Coronary artery (tissue), 2 donors: ENCODE measurements around the gene ADGRL3.
"Not testable (repeated sequence)": the region's sequence is repeated elsewhere in the genome, so short reads cannot be mapped to it uniquely, and the experiment has no call there.

Experiments
- DNase-seq: peaks from one replicate; pipeline ENCODE4 v3.0.0-alpha.2; 2017; ENCODE audit warnings: low spot score
- H3K27ac ChIP-seq, 2 donors: fragments of 200-600 bp; sonication (generic); one replicate each; pipeline ENCODE4 v1.5.1; 2016 to 2019
- H3K4me3 ChIP-seq: fragments of 200-600 bp; sonication (generic); 2 replicates; pipeline ENCODE4 v1.5.1; 2016; ENCODE audit warnings: mild to moderate bottlenecking, moderate library complexity
- CTCF ChIP-seq: fragments of 200-600 bp; sonication (generic); IDR thresholded peaks from one replicate; pipeline ENCODE4 v1.5.1; 2019; ENCODE audit warnings: antibody characterized with exemption

The ADGRL3 gene

GRCh38 chr4:61828960-61829359, 628.8 kb downstream of the ADGRL3 start:
- TF ChIP-seq CTCF: no peak
- DNase-seq: no peak
- Histone ChIP-seq H3K27ac (no peak overlapping the region), H3K4me3 (no peak overlapping the region)

- no peak for DNase-seq
- Histone ChIP-seq H3K27ac (no peak overlapping the region), H3K4me3 (no peak overlapping the region)
- TF ChIP-seq CTCF: no peak
Measured at GRCh38 chr4:61831987-61832386, 631.9 kb downstream of the ADGRL3 start.

- DNase-seq: no peak
- Histone ChIP-seq H3K4me3 (no peak overlapping the region), H3K27ac (no peak overlapping the region)
- no peak for TF ChIP-seq CTCF
Measured at GRCh38 chr4:61837395-61837794, 637.3 kb downstream of the ADGRL3 start.

GRCh38 chr4:61838072-61838471, 637.9 kb downstream of the ADGRL3 start:
- Histone ChIP-seq H3K4me3 (no peak overlapping the region), H3K27ac (no peak overlapping the region)
- no peak for TF ChIP-seq CTCF
- DNase-seq: no peak

GRCh38 chr4:61841714-61842113, 641.6 kb downstream of the ADGRL3 start:
- TF ChIP-seq CTCF: no peak
- no peak for DNase-seq
- H3K4me3 ChIP-seq: no peak overlapping the region
- H3K27ac ChIP-seq: no peak overlapping the region

GRCh38 chr4:61851126-61851525, 651.0 kb downstream of the ADGRL3 start:
- no peak for TF ChIP-seq CTCF
- DNase-seq: no peak
- H3K27ac ChIP-seq: no peak overlapping the region
- no peak overlapping the region for H3K4me3 ChIP-seq

GRCh38 chr4:61852105-61852504, 652.0 kb downstream of the ADGRL3 start:
- H3K4me3 ChIP-seq, DNase-seq, H3K27ac ChIP-seq: not testable (repeated sequence)

- DNase-seq: no peak
- no peak for TF ChIP-seq CTCF
- Histone ChIP-seq H3K27ac (no peak overlapping the region), H3K4me3 (no peak overlapping the region)
Measured at GRCh38 chr4:61853041-61853440, 652.9 kb downstream of the ADGRL3 start.
